MG63 (cell line): ENCODE data around the gene TF. TPM values are rescaled to one million over a fixed set of nuclear protein-coding genes. Genes with fewer than 3 reads are reported as not detected.
"Not testable (repeated sequence)": the region's sequence is repeated elsewhere in the genome, so short reads cannot be mapped to it uniquely, and the experiment has no call there.

Source experiments
- DNase-seq: peaks from one replicate; pipeline ENCODE4 v3.0.0-alpha.2; 2020
- H3K27me3 ChIP-seq: fragments of 250-450 bp; sonication (Bioruptor Pico); 2 replicates; pipeline ENCODE4 v1.5.1; 2020; ENCODE audit warnings: mild to moderate bottlenecking, moderate library complexity
- H3K36me3 ChIP-seq: fragments of 250-450 bp; sonication (Bioruptor Pico); 2 replicates; pipeline ENCODE4 v1.5.1; 2020; ENCODE audit warnings: mild to moderate bottlenecking, moderate library complexity
- H3K4me3 ChIP-seq: fragments of 250-450 bp; sonication (Bioruptor Pico); 2 replicates; pipeline ENCODE4 v1.5.1; 2020; ENCODE audit warnings: mild to moderate bottlenecking, moderate library complexity
- H3K9me3 ChIP-seq: fragments of 250-450 bp; sonication (Bioruptor Pico); 2 replicates; pipeline ENCODE4 v1.5.1; 2020; ENCODE audit warnings: mild to moderate bottlenecking, moderate library complexity
- total RNA-seq: library from RNA; depleted of rRNA; stranded (reverse); fragments of >200 nt; shearing (Covaris generic); gene quantifications from 2 replicates; pipeline ENCODE4 v1.2.3, GENCODE V29; 2014; ENCODE audit warnings: low replicate concordance; rRNA removed

The TF gene
- not detected in 2 replicates for total RNA-seq

GRCh38 chr3:133745981-133746711 is at the start of gene TF:
Gene TF, plus strand, starts transcription at chr3:133746393. Its CDS starts 48 bp downstream, at chr3:133746441.
- Histone ChIP-seq H3K27me3 (no peaks in the 10 kb centered on the region), H3K9me3 (no peaks in the 10 kb centered on the region), H3K36me3 (no peaks in the 10 kb centered on the region), H3K4me3 (no peak within 1 kb of the TSS)
- no peak for DNase-seq

- no peak overlapping the region for H3K4me3 ChIP-seq
- H3K27me3 ChIP-seq = no peaks in the 10 kb centered on the region
- H3K9me3 ChIP-seq = peaks cover 5% of the 10 kb centered on the region; the same call in 1 of the 2 replicates
- no peak for DNase-seq
- H3K36me3 ChIP-seq = no peaks in the 10 kb centered on the region
These were observed 48.2 kb upstream of the TF start for GRCh38 chr3:133697960-133698359.

GRCh38 chr3:133699467-133699866 is 46.7 kb upstream of the TF start:
- no peak for DNase-seq
- no peaks in the 10 kb centered on the region for H3K36me3 ChIP-seq
- H3K4me3 ChIP-seq = no peak overlapping the region
- H3K9me3 ChIP-seq = peaks cover 5% of the 10 kb centered on the region; the same call in 1 of the 2 replicates
- H3K27me3 ChIP-seq = no peaks in the 10 kb centered on the region

- H3K4me3 ChIP-seq = no peak overlapping the region
- H3K9me3 ChIP-seq = peaks cover 5% of the 10 kb centered on the region; the same call in 1 of the 2 replicates
- H3K36me3 ChIP-seq = no peaks in the 10 kb centered on the region
- DNase-seq = no peak
- no peaks in the 10 kb centered on the region for H3K27me3 ChIP-seq
These were observed 46.3 kb upstream of the TF start for GRCh38 chr3:133699903-133700302.

GRCh38 chr3:133700351-133700750 is 45.8 kb upstream of the TF start:
- H3K36me3 ChIP-seq = no peaks in the 10 kb centered on the region
- H3K27me3 ChIP-seq = peaks cover 1% of the 10 kb centered on the region; the same call in 1 of the 2 replicates
- no peak overlapping the region for H3K4me3 ChIP-seq
- peaks cover 5% of the 10 kb centered on the region; the same call in 1 of the 2 replicates for H3K9me3 ChIP-seq
- no peak for DNase-seq

GRCh38 chr3:133701435-133702358 is 44.5 kb upstream of the TF start:
- Histone ChIP-seq H3K9me3 (peaks cover 5% of the 10 kb centered on the region; the same call in 1 of the 2 replicates), H3K36me3 (no peaks in the 10 kb centered on the region), H3K27me3 (peaks cover 8% of the 10 kb centered on the region; the same call in 1 of the 2 replicates), H3K4me3 (no peak overlapping the region)
- no peak for DNase-seq

- no peaks in the 10 kb centered on the region for H3K36me3 ChIP-seq
- H3K9me3 ChIP-seq = no peaks in the 10 kb centered on the region
- peaks cover 13% of the 10 kb centered on the region for H3K27me3 ChIP-seq
- DNase-seq = no peak
- no peak overlapping the region for H3K4me3 ChIP-seq
These were observed 42.3 kb upstream of the TF start for GRCh38 chr3:133703915-133704314.

- Histone ChIP-seq H3K36me3 (no peaks in the 10 kb centered on the region), H3K27me3 (peaks cover 13% of the 10 kb centered on the region), H3K4me3 (no peak overlapping the region), H3K9me3 (no peaks in the 10 kb centered on the region)
- DNase-seq = no peak
These were observed 40.2 kb upstream of the TF start for GRCh38 chr3:133706033-133706432.

- H3K36me3 ChIP-seq = no peaks in the 10 kb centered on the region
- peaks cover 15% of the 10 kb centered on the region for H3K27me3 ChIP-seq
- H3K4me3 ChIP-seq = no peak overlapping the region
These were observed 36.9 kb upstream of the TF start for GRCh38 chr3:133709139-133709750.

GRCh38 chr3:133711013-133711412 is 35.2 kb upstream of the TF start:
- H3K27me3 ChIP-seq = peaks cover 16% of the 10 kb centered on the region
- no peak for DNase-seq
- no peaks in the 10 kb centered on the region for H3K36me3 ChIP-seq
- H3K4me3 ChIP-seq = no peak overlapping the region
- H3K9me3 ChIP-seq = no peaks in the 10 kb centered on the region

More at GRCh38 chr3:133709139-133709750, 36.9 kb upstream of the TF start:
- DNase-seq = no peak
- no peaks in the 10 kb centered on the region for H3K9me3 ChIP-seq

GRCh38 chr3:133712017-133712416 is 34.2 kb upstream of the TF start:
- peaks cover 14% of the 10 kb centered on the region for H3K27me3 ChIP-seq
- H3K4me3 ChIP-seq = no peak overlapping the region
- DNase-seq = no peak
- no peaks in the 10 kb centered on the region for H3K36me3 ChIP-seq
- no peaks in the 10 kb centered on the region for H3K9me3 ChIP-seq

- Histone ChIP-seq H3K36me3 (no peaks in the 10 kb centered on the region), H3K9me3 (no peaks in the 10 kb centered on the region), H3K27me3 (peaks cover 13% of the 10 kb centered on the region), H3K4me3 (no peak overlapping the region)
- DNase-seq = no peak
These were observed 32.8 kb upstream of the TF start for GRCh38 chr3:133713347-133713746.

GRCh38 chr3:133717424-133717823 is 28.8 kb upstream of the TF start:
- H3K4me3 ChIP-seq = no peak overlapping the region
- H3K27me3 ChIP-seq = peaks cover 11% of the 10 kb centered on the region
- no peaks in the 10 kb centered on the region for H3K36me3 ChIP-seq
- DNase-seq = no peak
- peaks cover 6% of the 10 kb centered on the region for H3K9me3 ChIP-seq

- H3K27me3 ChIP-seq = no peaks in the 10 kb centered on the region
- no peak for DNase-seq
- no peak overlapping the region for H3K4me3 ChIP-seq
- no peaks in the 10 kb centered on the region for H3K36me3 ChIP-seq
- H3K9me3 ChIP-seq = peaks cover 13% of the 10 kb centered on the region
These were observed 23.3 kb upstream of the TF start for GRCh38 chr3:133722935-133723334.

- peaks cover 9% of the 10 kb centered on the region; the same call in 1 of the 2 replicates for H3K9me3 ChIP-seq
- no peak for DNase-seq
- no peak overlapping the region for H3K4me3 ChIP-seq
- H3K36me3 ChIP-seq = no peaks in the 10 kb centered on the region
- peaks cover 8% of the 10 kb centered on the region for H3K27me3 ChIP-seq
These were observed 15.2 kb upstream of the TF start for GRCh38 chr3:133730993-133731392.

- H3K36me3 ChIP-seq, H3K4me3 ChIP-seq, DNase-seq, H3K9me3 ChIP-seq, H3K27me3 ChIP-seq: not testable (repeated sequence)
These were observed 14.0 kb upstream of the TF start for GRCh38 chr3:133732231-133732630.

- Histone ChIP-seq H3K27me3 (peaks cover 8% of the 10 kb centered on the region), H3K4me3 (no peak overlapping the region), H3K36me3 (no peaks in the 10 kb centered on the region), H3K9me3 (peaks cover 9% of the 10 kb centered on the region; the same call in 1 of the 2 replicates)
- no peak for DNase-seq
These were observed 13.0 kb upstream of the TF start for GRCh38 chr3:133733226-133733625.
